IPS DF 4.7 (cell line): ENCODE data around the gene C19orf67.

Source experiments
- DNase-seq: peaks from one replicate; pipeline ENCODE4 v3.0.0-alpha.2; 2013; ENCODE audit warnings: low spot score; ENCODE audit errors: extremely low read depth

Gene C19orf67

GRCh38 chr19:14110650-14111049 is 25.1 kb upstream of the C19orf67 start:
- no peak for DNase-seq

DNA sequence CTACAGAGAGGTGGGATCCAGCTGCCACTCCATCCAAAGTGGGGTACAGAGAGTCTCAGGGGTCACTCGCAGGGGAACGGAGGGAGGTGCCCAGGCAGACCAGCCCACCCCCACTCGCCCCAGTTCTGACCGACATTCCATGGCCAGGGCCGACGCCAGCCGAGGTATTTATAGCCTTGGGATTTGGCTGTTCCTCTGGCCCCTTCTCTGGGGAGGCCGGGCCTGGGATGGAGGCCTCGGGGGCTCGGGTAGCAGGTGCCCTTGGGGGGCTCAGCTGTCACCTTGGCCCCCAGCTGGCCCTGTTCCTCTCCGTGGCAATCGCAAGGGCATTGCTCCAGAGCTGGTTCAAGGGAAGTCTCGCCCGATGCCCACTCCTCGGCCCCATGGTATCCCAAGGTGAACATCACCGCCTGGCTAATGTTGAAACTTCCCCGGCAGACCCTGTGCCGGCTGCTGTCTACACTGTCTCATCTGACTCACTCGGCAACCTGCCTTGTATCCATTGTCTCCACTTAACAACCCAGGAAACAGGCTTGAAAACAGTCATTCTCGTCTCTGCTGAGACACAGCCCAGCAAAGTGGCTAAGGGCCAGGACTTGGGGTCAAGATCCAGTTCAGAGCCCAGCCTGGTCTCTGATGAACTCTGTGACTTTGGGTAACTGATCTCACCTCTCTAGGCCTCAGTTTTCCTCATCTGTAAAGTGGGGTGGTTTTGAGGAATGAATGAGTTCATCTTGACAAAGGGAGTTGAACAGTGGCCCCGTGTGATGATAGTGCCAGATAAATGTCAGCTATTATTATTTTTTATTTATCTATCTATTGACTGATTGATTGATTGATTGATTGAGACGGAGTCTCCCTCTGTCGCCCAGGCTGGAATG is 22.2 kb upstream of the C19orf67 start:
- no peak for DNase-seq

- no peak for DNase-seq
These were observed 21.3 kb upstream of the C19orf67 start for GRCh38 chr19:14106840-14107239.

DNA sequence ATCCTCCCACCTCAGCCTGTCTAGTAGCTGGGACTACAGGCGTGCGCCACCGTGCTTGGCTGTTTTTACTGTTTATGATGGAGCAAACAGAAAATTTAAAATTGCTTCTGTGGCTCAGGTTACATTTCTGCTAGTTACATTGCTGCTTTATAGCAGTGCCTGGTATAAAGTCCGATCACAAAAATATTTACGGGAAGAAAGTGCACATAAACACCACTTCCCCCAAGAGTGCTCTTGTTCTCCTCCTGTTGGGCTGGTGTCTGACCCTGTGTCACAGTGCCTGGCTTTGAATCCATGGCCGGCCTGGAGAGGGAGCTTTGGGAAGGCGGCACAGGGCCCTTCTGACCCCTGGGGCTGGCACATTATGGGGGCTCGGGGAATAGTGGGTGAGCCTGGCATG is 20.1 kb upstream of the C19orf67 start:
- DNase-seq, result no peak

DNA sequence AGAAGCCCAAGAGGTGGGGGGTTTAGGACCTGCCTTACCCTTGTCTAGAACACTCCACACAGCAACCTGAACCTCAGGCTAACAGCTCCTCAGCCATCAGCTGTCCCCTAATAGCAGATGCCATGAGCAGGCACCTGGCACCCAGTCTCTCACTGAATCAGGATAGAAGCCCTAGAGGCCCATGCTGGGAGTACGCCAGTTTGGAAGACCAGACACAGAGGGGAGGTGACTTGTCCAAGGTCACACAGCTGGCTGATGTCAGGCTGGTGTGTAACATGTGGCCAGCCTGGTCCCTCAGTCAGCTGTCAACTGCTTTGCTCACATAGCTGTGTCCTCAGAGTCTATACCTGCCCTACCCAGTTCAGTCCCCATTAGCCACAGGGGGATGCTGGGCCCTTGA is 17.7 kb upstream of the C19orf67 start:
- no peak for DNase-seq

DNA sequence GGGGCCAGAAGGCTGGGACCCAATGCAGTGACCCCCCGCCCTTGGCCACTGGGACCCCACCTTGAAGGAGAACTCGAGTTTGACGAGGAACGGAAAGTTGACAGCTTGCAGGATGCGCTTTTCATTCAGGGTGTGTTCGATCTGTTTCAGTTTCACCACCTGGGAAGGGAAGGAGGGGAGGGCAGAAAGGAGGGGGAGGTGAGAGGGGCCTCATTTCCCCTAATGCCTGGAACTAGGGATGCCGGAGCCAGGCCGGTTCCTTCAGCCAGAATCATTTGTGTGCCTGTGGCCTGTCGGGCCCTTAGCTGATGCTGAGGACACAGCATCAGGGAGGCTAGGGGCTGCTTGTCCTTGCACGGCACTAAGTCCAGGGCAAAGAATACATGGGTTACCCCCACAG is 17.2 kb upstream of the C19orf67 start:
- no peak for DNase-seq

- DNase-seq, result no peak
These were observed 16.6 kb upstream of the C19orf67 start for GRCh38 chr19:14102102-14102696.

GRCh38 chr19:14101003-14101545 is 15.5 kb upstream of the C19orf67 start:
- DNase-seq, result no peak

GRCh38 chr19:14097532-14098151 is 12.1 kb upstream of the C19orf67 start:
- no peak for DNase-seq

DNA sequence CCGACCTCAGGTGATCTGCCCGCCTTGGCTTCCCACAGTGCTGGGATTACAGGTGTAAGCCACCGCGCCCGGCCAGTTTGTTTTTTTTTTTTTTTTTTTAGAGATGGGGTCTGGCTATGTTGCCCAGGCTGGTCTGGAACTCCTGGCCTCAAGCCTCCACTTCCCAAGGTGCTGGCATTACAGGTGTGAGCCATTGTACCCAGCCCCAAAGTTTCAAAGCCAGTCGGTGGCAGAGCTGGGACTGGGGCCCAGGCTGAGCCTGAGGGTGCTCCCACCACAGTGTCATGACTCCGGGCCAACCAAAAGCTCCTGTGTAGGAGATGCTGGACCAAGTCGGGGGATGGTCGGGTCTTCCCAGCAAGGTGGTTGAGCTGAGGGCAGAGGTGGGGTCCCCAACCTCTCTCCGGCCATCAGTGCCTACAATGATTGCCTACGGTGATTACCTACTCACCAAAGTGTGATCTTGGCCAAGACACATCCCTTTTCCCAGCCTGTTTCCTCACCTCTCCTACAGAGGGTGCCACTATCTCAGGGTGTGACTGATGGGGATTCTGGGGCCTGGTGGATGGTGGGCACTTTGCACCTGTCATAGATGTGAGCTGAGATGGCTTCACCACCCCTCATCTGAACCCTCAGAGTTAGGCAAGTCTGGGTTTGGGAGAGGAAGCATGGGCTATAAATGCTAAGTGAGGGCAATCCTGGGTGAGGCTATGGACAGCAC is 10.8 kb upstream of the C19orf67 start:
- DNase-seq, result no peak

GRCh38 chr19:14094854-14095253 is 9.3 kb upstream of the C19orf67 start:
- no peak for DNase-seq

GRCh38 chr19:14093117-14093823 is 7.7 kb upstream of the C19orf67 start:
- no peak for DNase-seq

GRCh38 chr19:14091813-14092462 is 6.4 kb upstream of the C19orf67 start:
- no peak for DNase-seq

DNA sequence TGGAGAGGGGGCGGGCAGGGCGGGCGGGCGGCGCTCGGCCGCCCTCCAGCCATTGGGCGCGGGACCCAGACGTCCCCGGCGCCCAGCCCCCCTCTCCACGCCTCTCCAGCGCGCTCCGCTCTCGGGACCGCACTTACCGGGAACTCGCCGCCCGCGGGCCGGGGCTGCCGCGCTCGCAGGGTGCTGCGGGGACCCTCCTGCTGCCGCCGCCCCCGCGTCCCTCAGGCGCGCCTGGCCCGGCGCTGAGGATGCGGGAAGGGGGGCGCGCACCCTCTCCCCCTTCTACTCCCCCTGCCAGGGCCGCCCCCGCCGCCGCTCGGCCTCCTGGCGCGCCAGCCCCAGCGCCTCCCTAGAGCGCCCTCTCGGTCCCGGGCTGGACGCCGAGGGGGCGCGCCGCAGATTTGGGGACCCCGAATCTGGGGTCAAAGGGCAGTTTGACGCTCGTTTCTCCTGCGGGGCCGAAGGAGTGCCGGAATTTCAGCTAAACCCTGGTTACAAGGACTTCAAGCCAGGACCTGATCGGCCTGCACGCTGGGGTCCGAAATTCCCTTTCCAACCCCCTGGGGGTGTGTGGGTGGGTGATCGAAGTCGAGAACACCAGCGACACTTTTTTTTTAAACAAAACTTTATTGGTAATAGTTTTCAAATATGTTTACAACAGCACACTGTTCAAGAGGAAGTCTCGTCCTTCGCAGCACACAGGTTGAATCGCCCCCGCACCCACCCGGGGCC is 5.7 kb upstream of the C19orf67 start:
- DNase-seq, result no peak

DNA sequence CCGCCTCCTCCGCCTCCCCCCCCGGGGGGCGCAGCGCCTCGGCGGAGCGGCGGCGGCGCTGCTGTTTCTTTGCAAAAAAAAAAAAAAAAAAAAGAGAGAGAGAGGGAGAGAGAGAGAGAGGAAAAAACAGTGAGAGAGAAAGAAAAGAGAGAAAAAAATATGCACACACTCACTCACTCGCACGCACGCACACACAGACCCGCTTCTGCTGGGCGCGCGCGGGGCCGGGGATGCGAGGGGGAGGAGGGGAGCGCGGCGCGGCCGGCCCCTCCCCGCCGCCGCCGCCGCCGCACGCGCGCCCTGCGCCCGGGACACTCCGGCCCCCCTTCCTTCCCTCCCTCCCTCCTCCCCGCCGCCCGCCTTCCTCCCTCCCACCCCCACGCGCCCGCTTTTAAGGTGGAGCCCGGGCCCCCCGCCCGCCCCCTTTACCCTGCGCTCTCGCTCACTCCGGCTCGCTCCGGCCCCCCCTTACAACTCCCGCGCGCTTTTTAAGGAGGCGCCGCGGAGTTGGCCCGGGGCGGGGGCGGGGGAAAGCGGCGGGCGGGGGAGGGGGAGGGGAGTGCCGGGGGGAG is 5.0 kb upstream of the C19orf67 start, which contains the start of gene SAMD1:
Gene SAMD1, minus strand, starts transcription at position 243 of the 572 bp plus-strand sequence.
- no peak for DNase-seq

GRCh38 chr19:14089662-14090508 is 4.3 kb upstream of the C19orf67 start:
- no peak for DNase-seq

- DNase-seq, result no peak
These were observed 3.8 kb upstream of the C19orf67 start for GRCh38 chr19:14089412-14089661.

GRCh38 chr19:14088634-14089411 is 3.2 kb upstream of the C19orf67 start:
- no peak for DNase-seq
